ENCODE measurements around the gene PRMT7. TPM values are rescaled to one million over a fixed set of nuclear protein-coding genes. Genes with fewer than 3 reads are reported as not detected.

PRMT7 gene
- total RNA-seq, 1 donor: 42.7 TPM

- TF ChIP-seq CTCF (IDR thresholded peaks at IDR 0.05; ENCODE audit: insufficient read depth, low read depth, low read length): no peak
- no peak for DNase-seq (ENCODE audit: low read depth)
- H3K4me3 ChIP-seq (ENCODE audit: low read depth, low read length): no peak overlapping the region
Measured at GRCh38 chr16:68297908-68298307, 12.9 kb upstream of the PRMT7 start.

- DNase-seq (ENCODE audit: low read depth): no peak
- TF ChIP-seq CTCF (IDR thresholded peaks at IDR 0.05; ENCODE audit: insufficient read depth, low read depth, low read length): no peak
- no peak overlapping the region for H3K4me3 ChIP-seq (ENCODE audit: low read depth, low read length)
Measured at GRCh38 chr16:68298312-68298711, 12.5 kb upstream of the PRMT7 start.

GRCh38 chr16:68298907-68299561 is 11.8 kb upstream of the PRMT7 start:
- no peak for TF ChIP-seq CTCF (IDR thresholded peaks at IDR 0.05; ENCODE audit: insufficient read depth, low read depth, low read length)
- peak; percentile 92 for DNase-seq (ENCODE audit: low read depth)
- H3K4me3 ChIP-seq (ENCODE audit: low read depth, low read length): no peak overlapping the region

- no peak for TF ChIP-seq CTCF (IDR thresholded peaks at IDR 0.05; ENCODE audit: insufficient read depth, low read depth, low read length)
- no peak overlapping the region for H3K4me3 ChIP-seq (ENCODE audit: low read depth, low read length)
- peak; percentile 23 for DNase-seq (ENCODE audit: low read depth)
Measured at GRCh38 chr16:68299571-68300453, 11.0 kb upstream of the PRMT7 start.

DNA sequence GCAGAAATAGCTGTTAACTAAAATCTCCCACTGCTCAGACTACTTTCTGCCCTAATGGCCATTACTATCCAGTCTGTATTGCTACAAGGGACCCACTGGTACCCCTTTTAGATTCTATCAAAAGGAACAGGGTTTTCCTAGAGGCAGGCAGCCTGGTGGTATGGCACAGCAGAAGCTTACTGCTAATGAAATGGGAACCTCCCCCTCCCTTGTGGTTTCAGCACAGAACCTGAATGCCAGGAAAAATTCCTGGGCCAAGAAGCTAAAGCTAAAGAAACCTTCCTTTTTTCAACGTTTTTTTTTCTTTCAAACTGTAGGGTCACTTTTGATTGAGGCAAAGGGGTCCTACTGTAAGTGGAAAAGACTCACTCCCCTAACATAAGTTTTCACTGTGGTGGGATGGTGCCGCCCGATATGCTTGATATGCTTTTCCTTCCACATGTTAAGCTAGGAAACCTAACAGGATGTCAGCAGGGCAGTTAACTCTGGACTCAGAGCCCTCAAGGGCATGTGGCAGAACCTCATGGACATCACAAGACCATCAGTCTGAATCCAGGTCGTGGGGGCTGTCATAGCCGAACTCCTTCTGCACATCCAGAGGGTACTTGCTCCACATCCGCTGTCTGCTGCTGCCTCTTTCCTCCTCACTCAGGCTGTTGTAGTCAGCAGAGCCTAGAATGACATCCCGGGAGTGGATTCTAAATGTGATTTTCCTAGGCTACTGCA is 9.9 kb upstream of the PRMT7 start:
- DNase-seq (ENCODE audit: low read depth): no peak
- H3K4me3 ChIP-seq (ENCODE audit: low read depth, low read length): no peak overlapping the region
- no peak for TF ChIP-seq CTCF (IDR thresholded peaks at IDR 0.05; ENCODE audit: insufficient read depth, low read depth, low read length)

DNA sequence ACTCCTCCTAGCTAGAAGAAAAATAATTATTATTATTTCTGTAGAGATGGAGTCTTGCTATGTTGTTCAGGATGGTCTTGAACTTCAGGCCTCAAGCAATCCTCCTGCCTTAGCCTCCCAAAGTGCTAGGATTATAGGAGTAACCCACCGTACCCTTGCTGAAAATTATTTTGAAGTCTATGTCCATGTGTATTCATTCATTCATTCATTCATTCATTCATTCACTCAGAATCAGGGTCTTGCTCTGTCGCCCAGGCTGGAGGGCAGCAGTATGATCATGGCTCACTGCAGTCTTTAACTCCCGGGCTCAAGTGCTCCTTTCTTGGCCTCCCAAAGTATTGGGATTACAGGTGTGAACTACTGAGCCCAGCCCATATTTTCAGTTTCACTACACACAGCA is 4.2 kb upstream of the PRMT7 start:
- H3K4me3 ChIP-seq (ENCODE audit: low read depth, low read length): no peak overlapping the region
- DNase-seq (ENCODE audit: low read depth): no peak
- TF ChIP-seq CTCF (IDR thresholded peaks at IDR 0.05; ENCODE audit: insufficient read depth, low read depth, low read length): no peak
